AG04449 (cell line): Measurements from ENCODE around the gene MYOM3.
A peak's percentile ranks its signal among the peaks of the same experiment; 100 is the strongest.

ENCODE experiments used
- CTCF ChIA-PET: fragments of 350-600 bp; formaldehyde crosslinking; extraction: SDS; loops from one replicate; lab custom pipeline; 2021; ENCODE audit warnings: antibody characterized with exemption; lab: Yijun Ruan, JAX
- POLR2A ChIA-PET: fragments of 400-600, 350-600 bp; formaldehyde crosslinking; extraction: SDS; loops from one replicate; lab custom pipeline; 2020; ENCODE audit warnings: antibody characterized with exemption, inconsistent platforms; lab: Yijun Ruan, JAX
- DNase-seq: peaks from one replicate; pipeline ENCODE4 v3.0.0-alpha.2; 2010; ENCODE audit warnings: low read depth, low spot score
- H3K4me3 ChIP-seq: 2 replicates; pipeline ENCODE4 v1.5.1; 2011; ENCODE audit warnings: low read depth, mild to moderate bottlenecking, control low read depth, low read length
- TF ChIP-seq, protein P1 (sequence below): IDR thresholded peaks from one replicate; pipeline ENCODE4 v1.5.1; 2011; ENCODE audit warnings: mild to moderate bottlenecking, moderate library complexity, low read length, control low read depth, inconsistent platforms; ENCODE audit not compliant: insufficient read depth; ENCODE audit errors: missing control alignments

MYOM3 gene

DNA sequence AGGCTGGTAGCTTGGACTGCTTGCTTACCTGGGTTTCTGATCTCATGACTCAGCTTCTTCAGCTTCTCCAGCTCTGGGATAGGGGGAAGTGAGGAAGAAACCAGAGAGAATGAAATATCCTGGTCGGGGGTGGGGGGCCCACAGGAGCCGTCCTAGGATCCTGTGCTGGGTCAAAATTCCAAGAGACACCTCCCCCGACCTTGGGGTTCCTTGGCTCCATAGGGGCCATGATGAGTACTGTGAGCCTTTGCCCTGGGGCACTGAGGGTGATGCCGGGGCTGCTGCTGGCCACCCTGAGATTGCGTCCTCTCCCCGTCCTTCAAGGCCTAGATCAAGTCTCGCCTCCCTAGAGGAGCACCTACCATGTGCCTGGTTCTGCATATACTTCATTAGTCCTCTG is 40.0 kb downstream of the MYOM3 start:
- no peak for DNase-seq
- no peak overlapping the region for H3K4me3 ChIP-seq
- TF ChIP-seq, protein P1, sequence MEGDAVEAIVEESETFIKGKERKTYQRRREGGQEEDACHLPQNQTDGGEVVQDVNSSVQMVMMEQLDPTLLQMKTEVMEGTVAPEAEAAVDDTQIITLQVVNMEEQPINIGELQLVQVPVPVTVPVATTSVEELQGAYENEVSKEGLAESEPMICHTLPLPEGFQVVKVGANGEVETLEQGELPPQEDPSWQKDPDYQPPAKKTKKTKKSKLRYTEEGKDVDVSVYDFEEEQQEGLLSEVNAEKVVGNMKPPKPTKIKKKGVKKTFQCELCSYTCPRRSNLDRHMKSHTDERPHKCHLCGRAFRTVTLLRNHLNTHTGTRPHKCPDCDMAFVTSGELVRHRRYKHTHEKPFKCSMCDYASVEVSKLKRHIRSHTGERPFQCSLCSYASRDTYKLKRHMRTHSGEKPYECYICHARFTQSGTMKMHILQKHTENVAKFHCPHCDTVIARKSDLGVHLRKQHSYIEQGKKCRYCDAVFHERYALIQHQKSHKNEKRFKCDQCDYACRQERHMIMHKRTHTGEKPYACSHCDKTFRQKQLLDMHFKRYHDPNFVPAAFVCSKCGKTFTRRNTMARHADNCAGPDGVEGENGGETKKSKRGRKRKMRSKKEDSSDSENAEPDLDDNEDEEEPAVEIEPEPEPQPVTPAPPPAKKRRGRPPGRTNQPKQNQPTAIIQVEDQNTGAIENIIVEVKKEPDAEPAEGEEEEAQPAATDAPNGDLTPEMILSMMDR: no peak
- CTCF ChIA-PET: interaction anchor here (0.8 to 5.2 kb wide), 29 partner anchors 11 to 562 kb away, joined by 3 to 68 read pairs (median 4); partner anchors contain the start of genes MYOM3 and PNRC2
- POLR2A ChIA-PET: no interaction called here

GRCh38 chr1:24070821-24071393 is 41.0 kb downstream of the MYOM3 start:
- POLR2A ChIA-PET: no interaction called here
- CTCF ChIA-PET: interaction anchor here (0.7 to 5.2 kb wide), 38 partner anchors 10 to 566 kb away, joined by 3 to 68 read pairs (median 4); partner anchors contain the start of genes IFNLR1, MYOM3 and PNRC2
- TF ChIP-seq, protein P1: peak; percentile 87
- H3K4me3 ChIP-seq: no peak overlapping the region
- no peak for DNase-seq

DNA sequence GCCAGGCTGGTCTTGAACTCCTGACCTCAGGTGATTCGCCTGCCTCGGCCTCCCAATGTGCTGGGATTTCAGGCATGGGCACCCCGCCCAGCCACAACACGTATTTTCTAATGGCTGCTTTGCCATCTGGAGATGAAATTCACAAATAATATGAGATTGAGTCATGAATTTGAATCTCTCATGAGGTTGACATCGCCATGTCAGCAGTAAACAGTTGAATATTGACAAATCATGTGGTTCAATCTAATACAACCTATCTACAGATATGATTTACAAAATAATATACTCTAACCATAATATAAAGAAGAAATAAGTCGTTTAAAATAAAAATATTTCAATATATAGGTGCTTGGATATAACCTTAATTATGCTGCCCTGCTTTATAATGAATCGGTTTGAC is 42.1 kb downstream of the MYOM3 start:
- ChIA-PET CTCF (interaction anchor here (1.0 to 5.2 kb wide), 16 partner anchors 9 to 567 kb away, joined by 3 to 68 read pairs (median 8); no protein-coding TSS in a partner anchor), POLR2A (no interaction called here)
- no peak overlapping the region for H3K4me3 ChIP-seq
- TF ChIP-seq, protein P1: no peak
- DNase-seq: no peak

GRCh38 chr1:24067978-24068377 is 44.0 kb downstream of the MYOM3 start:
- no peak for DNase-seq
- TF ChIP-seq, protein P1: no peak
- POLR2A ChIA-PET: no interaction called here
- CTCF ChIA-PET: interaction anchor here (1.1 to 5.2 kb wide), 2 partner anchors 15 to 82 kb away, joined by 4 to 68 read pairs; no protein-coding TSS in a partner anchor
- no peak overlapping the region for H3K4me3 ChIP-seq

DNA sequence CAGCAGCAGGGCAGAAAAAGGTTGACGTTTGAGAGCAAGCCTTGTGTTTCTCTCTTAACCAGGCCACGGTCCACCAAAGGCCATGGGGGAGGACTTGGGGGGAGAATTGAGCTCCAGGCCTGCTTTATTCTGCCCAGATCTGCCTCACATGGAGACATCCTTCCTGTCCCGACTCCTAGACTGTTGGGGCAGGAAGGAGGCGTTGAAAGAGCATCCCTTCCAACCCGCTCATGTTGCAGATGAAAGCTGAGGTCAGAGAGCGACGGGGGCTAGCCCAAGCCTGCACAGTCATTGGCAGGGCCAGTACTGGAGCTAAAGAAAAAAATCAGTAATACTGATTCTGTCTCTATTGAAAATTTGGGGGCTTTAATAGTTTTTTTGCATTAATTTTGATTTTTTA is 46.6 kb downstream of the MYOM3 start:
- no peak overlapping the region for H3K4me3 ChIP-seq
- TF ChIP-seq, protein P1: no peak
- DNase-seq: no peak
- ChIA-PET POLR2A (no interaction called here), CTCF (interaction anchor here (1.2 to 1.4 kb wide), 2 partner anchors 134 to 328 kb away, joined by 3 read pairs; no protein-coding TSS in a partner anchor)

GRCh38 chr1:24062221-24062620 is 49.7 kb downstream of the MYOM3 start:
- TF ChIP-seq, protein P1: no peak
- ChIA-PET CTCF (interaction anchor here (3.2 kb wide), 1 partner anchor 9 kb away, joined by 37 read pairs; no protein-coding TSS in a partner anchor), POLR2A (no interaction called here)
- H3K4me3 ChIP-seq: no peak overlapping the region
- no peak for DNase-seq
